Heart left ventricle (tissue), 16 donors: ENCODE results near the gene ZNF557. TPM values are rescaled to one million over a fixed set of nuclear protein-coding genes. Genes with fewer than 3 reads are reported as not detected.
A peak's percentile ranks its signal among the peaks of the same experiment; 100 is the strongest.

Experiments
- ATAC-seq, 4 donors: fragments of 200-7000 bp; cut with Tn5 transposase; one replicate each; pipeline ENCODE4 v1.9.1; 2020 to 2022; ENCODE audit warnings: moderate library complexity in 4 of 4, mild to moderate bottlenecking in 3 of 4, moderate number of reproducible peaks in 1 of 4
- DNase-seq, 5 donors: peaks; one replicate each; pipeline ENCODE4 v3.0.0-alpha.2; 2020
- H3K27ac ChIP-seq, 12 donors: fragments of 200-600 bp; sonication (generic) in 4 of 12; one replicate each; pipeline versions ENCODE4 v1.5.0 to v1.8.0; 2016 to 2022; ENCODE audit warnings: mild to moderate bottlenecking in 2 of 12
- H3K27me3 ChIP-seq, 9 donors: fragments of 200-600 bp; sonication (generic) in 2 of 9; one replicate each; pipeline versions ENCODE4 v1.5.1 to v1.8.0; 2016 to 2022; ENCODE audit warnings: mild to moderate bottlenecking in 3 of 9
- H3K36me3 ChIP-seq, 9 donors: fragments of 200-600 bp; sonication (generic) in 2 of 9; one replicate each; pipeline versions ENCODE4 v1.5.0 to v1.8.0; 2018 to 2022; ENCODE audit warnings: mild to moderate bottlenecking in 2 of 9
- H3K4me1 ChIP-seq, 12 donors: fragments of 200-600 bp; sonication (generic) in 4 of 12; one replicate each; pipeline versions ENCODE4 v1.5.0 to v1.8.0; 2016 to 2022; ENCODE audit warnings: mild to moderate bottlenecking in 3 of 12
- H3K4me3 ChIP-seq, 12 donors: fragments of 200-600 bp; sonication (generic) in 4 of 12; one replicate each; pipeline versions ENCODE4 v1.5.0 to v1.8.0; 2017 to 2022; ENCODE audit warnings: mild to moderate bottlenecking in 9 of 12, moderate library complexity in 4 of 12
- H3K9me3 ChIP-seq, 12 donors: fragments of 200-600 bp; sonication (generic) in 4 of 12; one replicate each; pipeline versions ENCODE4 v1.5.0 to v1.8.0; 2016 to 2022; ENCODE audit warnings: mild to moderate bottlenecking in 1 of 12
- CTCF ChIP-seq, 12 donors: fragments of 200-600 bp; sonication (generic) in 4 of 12; IDR thresholded peaks; one replicate each; pipeline versions ENCODE4 v1.5.0 to v1.8.0; 2018 to 2022; ENCODE audit warnings: antibody characterized with exemption in 12 of 12, mild to moderate bottlenecking in 5 of 12
- POLR2A ChIP-seq, 2 donors: fragments of 450-650 bp; IDR thresholded peaks; one replicate each; pipeline ENCODE4 v1.6.1; 2017; ENCODE audit warnings: antibody characterized with exemption in 2 of 2, mild to moderate bottlenecking in 2 of 2, moderate library complexity in 2 of 2
- WGBS, 4 donors: extraction: QIAGEN DNeasy Blood & Tissue Kit in 2 of 4; methylation state at CpG; one replicate each; pipeline versions ENCODE4 v1.1.5 to v1.1.7; 2013 to 2018; 5-methylcytosine and 5-hydroxymethylcytosine counted together
- intact Hi-C, 10 donors: fragments of 100-400 bp; cut with DNase I; formaldehyde crosslinking; loops; one replicate each; pipeline versions ENCODE4 v1.11.1 to v1.14.2; 2022
- polyA plus RNA-seq, 2 donors: library from polyadenylated mRNA; stranded (reverse); fragments of 200-250 nt; gene quantifications; one replicate each; pipeline ENCODE4 v1.2.3, GENCODE V29; 2013
- total RNA-seq, 9 donors: library from RNA; depleted of rRNA in 2 of 9; stranded (reverse); fragments of >200 nt in 2 of 9; fragmentation: NEBNext Ultra II Directional in 3 of 9; extraction: Animal tissue kit (Norgen Biotek cat#: 25700) in 3 of 9; gene quantifications; one replicate each; pipeline versions ENCODE4 v1.1.0 to v1.2.4, GENCODE V29; 2016 to 2023
- donor health status: ischemic (EF 13 %, LVEDD 7.1; RV severe dilation, severe dysfunction).
- donor health status: healthy with polysubstance abuse.
- donor health status: DM: no; HTN: yes; CAD: no.
- donor health status: DM: no; HTN: no; CAD: no.
- donor health status: ischemic (EF 25% LVEDD 6.9; RV normal size, moderate dysfunction).
- donor health status: ischemic (EF 25% LVEDD 5.7; RV mildly dilated, moderate dysfunction).
- donor health status: healthy.
- donor health status: DM: yes; HTN: yes; CAD: no.
- donor health status: ischemic (EF 35%, LVEDD 5.7; RV mildly dilated, moderate dysfunction).
- donor health status: nonischemic (EF 11% LVEDD 7.7; RV severe dilation, severe dysfunction).
- donor health status: DM: yes; HTN: yes; CAD: no.
- donor health status: PGD.
- donor health status: ischemic (EF 29% LVEDD 5.4; RV normal size, mild dysfunction).
- donor health status: nonischemic (EF 23%, LVEDD 6.1; RV moderate dilation, normal function).

ZNF557 gene
- total and polyA plus RNA-seq, 11 donors, result 1.9 to 7.1 (median 3.7) TPM

GRCh38 chr19:7119582-7119981 lies 50.1 kb downstream of the ZNF557 start:
- peaks cover 3 to 94% (median 73%) of the 10 kb centered on the region in 9 donors for H3K36me3 ChIP-seq
- intact Hi-C loops, result no loop called here
- H3K27ac ChIP-seq, result no peak overlapping the region
- no peak overlapping the region for H3K4me3 ChIP-seq
- no peaks in the 10 kb centered on the region for H3K9me3 ChIP-seq
- no peaks in the 10 kb centered on the region for H3K4me1 ChIP-seq
- DNase-seq (no peak), ATAC-seq (no peak)
- WGBS, 4 donors, result 84 to 95% (median 88%) methylated on average over 14 of the region's 14 CpGs
- H3K27me3 ChIP-seq, result no peaks in the 10 kb centered on the region
- TF ChIP-seq POLR2A (IDR thresholded peaks at IDR 0.05), result no peak
- no peak for TF ChIP-seq CTCF (IDR thresholded peaks at IDR 0.05)

- Histone ChIP-seq H3K36me3 (peaks cover 3 to 94% (median 76%) of the 10 kb centered on the region in 9 donors), H3K9me3 (peaks cover 0 to 3% (median 0%) of the 10 kb centered on the region in 12 donors), H3K4me3 (no peak overlapping the region), H3K27me3 (no peaks in the 10 kb centered on the region), H3K4me1 (no peaks in the 10 kb centered on the region), H3K27ac (no peak overlapping the region)
- DNase-seq (no peak), ATAC-seq (no peak)
- TF ChIP-seq POLR2A (IDR thresholded peaks at IDR 0.05), result no peak
- TF ChIP-seq CTCF (IDR thresholded peaks at IDR 0.05), result no peak
- WGBS, 4 donors, result 92 to 97% (median 96%) methylated on average over 10 of the region's 10 CpGs
- intact Hi-C loops, result no loop called here
Measured at GRCh38 chr19:7120499-7120898, 51.0 kb downstream of the ZNF557 start.

- H3K27ac ChIP-seq, result no peak overlapping the region
- no peaks in the 10 kb centered on the region for H3K4me1 ChIP-seq
- 93 to 98% (median 97%) methylated on average over 14 to 16 of the region's 16 CpGs for WGBS, 4 donors
- peaks cover 0 to 23% (median 12%) of the 10 kb centered on the region in 12 donors for H3K9me3 ChIP-seq
- ATAC-seq (no peak), DNase-seq (no peak)
- H3K27me3 ChIP-seq, result no peaks in the 10 kb centered on the region
- peaks cover 9 to 94% (median 84%) of the 10 kb centered on the region in 9 donors for H3K36me3 ChIP-seq
- intact Hi-C loops, result no loop called here
- no peak overlapping the region for H3K4me3 ChIP-seq
- TF ChIP-seq POLR2A (IDR thresholded peaks at IDR 0.05), result no peak
- no peak for TF ChIP-seq CTCF (IDR thresholded peaks at IDR 0.05)
Measured at GRCh38 chr19:7122701-7123100, 53.2 kb downstream of the ZNF557 start.

- intact Hi-C loops, result no loop called here
- ATAC-seq, result peak in 1 of 4 donors; percentile 8
- TF ChIP-seq POLR2A (IDR thresholded peaks at IDR 0.05) (no peak), CTCF (IDR thresholded peaks at IDR 0.05) (no peak)
- H3K27ac ChIP-seq, result no peak overlapping the region
- H3K36me3 ChIP-seq, result peaks cover 6 to 95% (median 88%) of the 10 kb centered on the region in 9 donors
- WGBS, 4 donors, result 59 to 70% (median 64%) methylated on average over 3 of the region's 3 CpGs
- H3K27me3 ChIP-seq, result no peaks in the 10 kb centered on the region
- no peak overlapping the region for H3K4me3 ChIP-seq
- no peak for DNase-seq
- H3K4me1 ChIP-seq, result no peaks in the 10 kb centered on the region
- H3K9me3 ChIP-seq, result peaks cover 0 to 23% (median 12%) of the 10 kb centered on the region in 12 donors
Measured at GRCh38 chr19:7124782-7125181, 55.3 kb downstream of the ZNF557 start.
